Panc1 (cell line): ENCODE measurements around the gene RGS5. TPM values are rescaled to one million over a fixed set of nuclear protein-coding genes. Genes with fewer than 3 reads are reported as not detected.

ENCODE experiments used
- ATAC-seq: fragments of 200-7000 bp; cut with Tn5 transposase; 2 replicates; pipeline ENCODE4 v1.9.1; 2020; ENCODE audit warnings: mild to moderate bottlenecking, moderate library complexity
- BruUV-seq: library from RNA; stranded (reverse); fragments of 400-500 nt; replicated peaks from 2 replicates; lab custom pipeline; 2021; lab: Mats Ljungman, UMichigan
- CTCF ChIA-PET: fragments of 300-600 bp; sonication (Branson Sonifier 250); formaldehyde crosslinking; loops from one replicate; lab custom pipeline; 2022; ENCODE audit warnings: antibody characterized with exemption; lab: Charles Lee
- POLR2A ChIA-PET: fragments of 300-600 bp; sonication (Branson Sonifier 250); formaldehyde crosslinking; loops from one replicate; lab custom pipeline; 2022; ENCODE audit warnings: antibody characterized with exemption; lab: Charles Lee
- DNase-seq: peaks from one replicate; pipeline ENCODE4 v3.0.0-alpha.2; 2010; ENCODE audit warnings: low read depth, low spot score
- H3K27ac ChIP-seq: 2 replicates; pipeline ENCODE4 v1.5.1; 2011; ENCODE audit warnings: mild to moderate bottlenecking, low read length, inconsistent platforms
- H3K27me3 ChIP-seq: fragments of 200-500 bp; sonication (Bioruptor generic); 2 replicates; pipeline ENCODE4 v1.6.0; 2014; ENCODE audit warnings: low read length, inconsistent platforms; ENCODE audit not compliant: control insufficient read depth, insufficient read depth
- H3K36me3 ChIP-seq: fragments of 200-500 bp; sonication (Bioruptor generic); 2 replicates; pipeline ENCODE4 v1.5.1; 2014; ENCODE audit warnings: inconsistent platforms, mild to moderate bottlenecking, low read length, moderate library complexity; ENCODE audit not compliant: control insufficient read depth, insufficient read depth
- H3K4me1 ChIP-seq: 2 replicates; pipeline ENCODE4 v1.5.1; 2011; ENCODE audit warnings: inconsistent platforms, mild to moderate bottlenecking, low read length, moderate library complexity; ENCODE audit not compliant: control insufficient read depth, insufficient read depth
- H3K4me3 ChIP-seq, 2 experiments: 2 replicates each; pipeline ENCODE4 v1.5.1; 2011 to 2012; ENCODE audit warnings: low read depth in 2 of 2, low read length in 2 of 2, mild to moderate bottlenecking in 2 of 2, inconsistent platforms in 1 of 2, moderate library complexity in 1 of 2
- H3K9me3 ChIP-seq: fragments of 200-500 bp; sonication (Bioruptor generic); 2 replicates; pipeline ENCODE4 v1.5.1; 2014; ENCODE audit warnings: low read depth, mild to moderate bottlenecking, inconsistent platforms, low read length, moderate library complexity; ENCODE audit not compliant: control insufficient read depth, insufficient read depth
- POLR2AphosphoS5 ChIP-seq: IDR thresholded peaks from 2 replicates; pipeline ENCODE4 v1.6.1; 2012; ENCODE audit warnings: mild to moderate bottlenecking, low read depth, low read length, moderate library complexity
- SIN3A ChIP-seq: IDR thresholded peaks from 2 replicates; pipeline ENCODE4 v1.6.1; 2012; ENCODE audit warnings: low read depth, mild to moderate bottlenecking, low read length, moderate library complexity, borderline replicate concordance; ENCODE audit not compliant: insufficient read depth
- TCF7L2 ChIP-seq: IDR thresholded peaks from 2 replicates; pipeline ENCODE4 v1.6.1; 2011; ENCODE audit warnings: mild to moderate bottlenecking, low read depth, low read length, inconsistent platforms
- in situ Hi-C: cut with HindIII; loops from 2 replicates; pipeline ENCODE4 v1.10.0; 2016; ENCODE audit warnings: low sequenced_read_pairs, low pct_unique_long_range_greater_than_20kb
- intact Hi-C: fragments of 100-400 bp; cut with micrococcal nuclease; formaldehyde crosslinking; loops from one replicate; pipeline ENCODE4 v1.10.0; 2022; ENCODE audit not compliant: unreplicated experiment
- total RNA-seq: library from RNA; stranded (reverse); gene quantifications from one replicate; pipeline ENCODE4 v1.2.1, GENCODE V29; 2021; ENCODE audit not compliant: unreplicated experiment
- TF ChIP-seq, protein P1 (sequence below): fragments of 450-650 bp; IDR thresholded peaks from 2 replicates; pipeline ENCODE4 v1.5.1; 2017; ENCODE audit warnings: mild to moderate bottlenecking
- TF ChIP-seq, protein P2 (sequence below), 2 experiments: IDR thresholded peaks; 2 replicates each; pipeline ENCODE4 v1.6.1; 2011 to 2012; ENCODE audit warnings: low read depth in 2 of 2, control low read depth in 1 of 2, low read length in 1 of 2, mild to moderate bottlenecking in 1 of 2, moderate library complexity in 1 of 2; ENCODE audit not compliant: insufficient read depth in 1 of 2

Gene RGS5
- total RNA-seq, 1 experiment from 2014 or later: 1.5 TPM

DNA sequence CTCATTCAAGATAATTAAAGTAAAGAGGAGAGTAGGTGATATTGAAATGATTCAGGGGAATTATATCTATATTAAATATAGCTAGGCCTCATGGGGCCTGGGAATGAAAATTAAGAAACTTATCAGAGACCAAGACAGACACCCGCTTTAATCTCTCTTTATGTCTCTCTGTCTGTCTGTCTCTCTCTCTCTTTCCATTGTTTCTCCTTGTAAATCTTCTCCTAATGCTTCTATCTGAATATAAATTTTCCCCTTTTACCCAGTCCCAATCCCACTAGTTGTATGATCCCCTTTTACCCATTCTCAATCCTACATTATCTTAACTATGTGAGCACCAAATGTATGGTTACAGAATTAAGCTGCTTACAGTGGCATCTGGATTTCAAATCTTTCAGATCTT, 61.2 kb downstream of the RGS5 start:
- Histone ChIP-seq H3K4me3 (no peak overlapping the region), H3K36me3 (no peaks in the 10 kb centered on the region), H3K27ac (no peak overlapping the region), H3K27me3 (no peaks in the 10 kb centered on the region), H3K9me3 (no peaks in the 10 kb centered on the region), H3K4me1 (no peaks in the 10 kb centered on the region)
- no peak for ATAC-seq
- intact Hi-C loops (no loop called here), in situ Hi-C loops (no loop called here)
- ChIA-PET POLR2A (no interaction called here), CTCF (no interaction called here)
- BruUV-seq: no TSS peak
- TF ChIP-seq POLR2AphosphoS5: no peak
- TF ChIP-seq TCF7L2: no peak
- TF ChIP-seq, protein P1, sequence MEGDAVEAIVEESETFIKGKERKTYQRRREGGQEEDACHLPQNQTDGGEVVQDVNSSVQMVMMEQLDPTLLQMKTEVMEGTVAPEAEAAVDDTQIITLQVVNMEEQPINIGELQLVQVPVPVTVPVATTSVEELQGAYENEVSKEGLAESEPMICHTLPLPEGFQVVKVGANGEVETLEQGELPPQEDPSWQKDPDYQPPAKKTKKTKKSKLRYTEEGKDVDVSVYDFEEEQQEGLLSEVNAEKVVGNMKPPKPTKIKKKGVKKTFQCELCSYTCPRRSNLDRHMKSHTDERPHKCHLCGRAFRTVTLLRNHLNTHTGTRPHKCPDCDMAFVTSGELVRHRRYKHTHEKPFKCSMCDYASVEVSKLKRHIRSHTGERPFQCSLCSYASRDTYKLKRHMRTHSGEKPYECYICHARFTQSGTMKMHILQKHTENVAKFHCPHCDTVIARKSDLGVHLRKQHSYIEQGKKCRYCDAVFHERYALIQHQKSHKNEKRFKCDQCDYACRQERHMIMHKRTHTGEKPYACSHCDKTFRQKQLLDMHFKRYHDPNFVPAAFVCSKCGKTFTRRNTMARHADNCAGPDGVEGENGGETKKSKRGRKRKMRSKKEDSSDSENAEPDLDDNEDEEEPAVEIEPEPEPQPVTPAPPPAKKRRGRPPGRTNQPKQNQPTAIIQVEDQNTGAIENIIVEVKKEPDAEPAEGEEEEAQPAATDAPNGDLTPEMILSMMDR: no peak
- TF ChIP-seq, protein P2, sequence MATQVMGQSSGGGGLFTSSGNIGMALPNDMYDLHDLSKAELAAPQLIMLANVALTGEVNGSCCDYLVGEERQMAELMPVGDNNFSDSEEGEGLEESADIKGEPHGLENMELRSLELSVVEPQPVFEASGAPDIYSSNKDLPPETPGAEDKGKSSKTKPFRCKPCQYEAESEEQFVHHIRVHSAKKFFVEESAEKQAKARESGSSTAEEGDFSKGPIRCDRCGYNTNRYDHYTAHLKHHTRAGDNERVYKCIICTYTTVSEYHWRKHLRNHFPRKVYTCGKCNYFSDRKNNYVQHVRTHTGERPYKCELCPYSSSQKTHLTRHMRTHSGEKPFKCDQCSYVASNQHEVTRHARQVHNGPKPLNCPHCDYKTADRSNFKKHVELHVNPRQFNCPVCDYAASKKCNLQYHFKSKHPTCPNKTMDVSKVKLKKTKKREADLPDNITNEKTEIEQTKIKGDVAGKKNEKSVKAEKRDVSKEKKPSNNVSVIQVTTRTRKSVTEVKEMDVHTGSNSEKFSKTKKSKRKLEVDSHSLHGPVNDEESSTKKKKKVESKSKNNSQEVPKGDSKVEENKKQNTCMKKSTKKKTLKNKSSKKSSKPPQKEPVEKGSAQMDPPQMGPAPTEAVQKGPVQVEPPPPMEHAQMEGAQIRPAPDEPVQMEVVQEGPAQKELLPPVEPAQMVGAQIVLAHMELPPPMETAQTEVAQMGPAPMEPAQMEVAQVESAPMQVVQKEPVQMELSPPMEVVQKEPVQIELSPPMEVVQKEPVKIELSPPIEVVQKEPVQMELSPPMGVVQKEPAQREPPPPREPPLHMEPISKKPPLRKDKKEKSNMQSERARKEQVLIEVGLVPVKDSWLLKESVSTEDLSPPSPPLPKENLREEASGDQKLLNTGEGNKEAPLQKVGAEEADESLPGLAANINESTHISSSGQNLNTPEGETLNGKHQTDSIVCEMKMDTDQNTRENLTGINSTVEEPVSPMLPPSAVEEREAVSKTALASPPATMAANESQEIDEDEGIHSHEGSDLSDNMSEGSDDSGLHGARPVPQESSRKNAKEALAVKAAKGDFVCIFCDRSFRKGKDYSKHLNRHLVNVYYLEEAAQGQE (IDR thresholded peaks at IDR 0.05; ENCODE audit: insufficient read depth in 1 of 2, low read depth in 2 of 2, low read length in 1 of 2): no peak
- TF ChIP-seq SIN3A: no peak
- DNase-seq: no peak

DNA sequence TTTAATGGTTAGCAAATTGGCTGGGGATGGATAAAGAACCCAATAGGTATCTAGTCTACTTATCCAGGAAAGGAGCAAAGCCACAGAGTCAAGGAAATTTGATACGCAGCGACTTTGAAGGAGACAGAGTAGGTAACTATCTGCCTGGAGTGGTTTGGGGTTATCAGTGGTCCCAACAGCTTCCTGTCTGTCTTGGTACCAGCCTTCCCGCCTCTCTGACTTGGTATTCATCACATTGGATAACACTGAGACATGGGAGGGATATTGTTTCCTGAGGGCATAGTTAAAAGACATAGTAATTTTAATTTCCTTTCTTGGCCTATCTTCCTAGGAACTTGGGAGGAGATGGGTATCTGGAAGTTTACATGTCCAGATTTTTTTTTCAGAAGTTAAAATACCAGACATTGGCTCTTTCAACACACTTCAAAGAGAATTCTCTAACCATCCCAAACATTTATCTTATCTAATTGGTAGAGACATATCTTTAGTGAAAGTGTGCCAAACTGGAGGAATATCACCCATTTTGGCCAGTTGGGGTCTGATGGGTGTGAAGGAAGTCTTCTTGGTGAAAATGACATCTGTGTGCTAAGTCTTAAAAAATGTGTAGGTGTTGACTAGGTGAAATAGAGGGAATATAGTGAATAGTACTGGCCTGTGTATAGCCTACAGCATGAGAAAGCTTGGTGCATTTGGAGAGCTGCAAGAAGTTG, 65.0 kb downstream of the RGS5 start:
- Histone ChIP-seq H3K4me1 (no peaks in the 10 kb centered on the region), H3K36me3 (no peaks in the 10 kb centered on the region), H3K27me3 (no peaks in the 10 kb centered on the region), H3K9me3 (no peaks in the 10 kb centered on the region), H3K27ac (no peak overlapping the region), H3K4me3 (no peak overlapping the region)
- POLR2A ChIA-PET: no interaction called here
- CTCF ChIA-PET: no interaction called here
- ATAC-seq: no peak
- TF ChIP-seq POLR2AphosphoS5: no peak
- TF ChIP-seq TCF7L2: no peak
- TF ChIP-seq, protein P2 (IDR thresholded peaks at IDR 0.05; ENCODE audit: insufficient read depth in 1 of 2, low read depth in 2 of 2, low read length in 1 of 2): no peak
- TF ChIP-seq, protein P1: no peak
- TF ChIP-seq SIN3A: no peak
- intact Hi-C loops (no loop called here), in situ Hi-C loops (no loop called here)
- DNase-seq: no peak
- no TSS peak for BruUV-seq
